HepG2 (cell line): ENCODE results near the gene ADIPOR2. TPM values are rescaled to one million over a fixed set of nuclear protein-coding genes. Genes with fewer than 3 reads are reported as not detected.

Source experiments
- ATF2 ChIP-seq: sonication (generic); formaldehyde crosslinking; IDR thresholded peaks from 2 replicates; pipeline ENCODE4 v1.4.0; 2020; ENCODE audit warnings: missing genetic modification reagents
- BHLHE40 ChIP-seq: IDR thresholded peaks from 2 replicates; pipeline ENCODE4 v1.6.1; 2011; ENCODE audit warnings: low read length, improper control_type of control experiment
- DR1 ChIP-seq: sonication (generic); formaldehyde crosslinking; IDR thresholded peaks from 2 replicates; pipeline ENCODE4 v1.8.0; 2021; ENCODE audit warnings: mild to moderate bottlenecking, missing genetic modification reagents, inconsistent platforms
- E2F2 ChIP-seq: sonication (generic); formaldehyde crosslinking; IDR thresholded peaks from 2 replicates; pipeline ENCODE4 v1.4.0; 2020; ENCODE audit warnings: missing genetic modification reagents, borderline replicate concordance
- FIP1L1 ChIP-seq: fragments of 200-400 bp; formaldehyde crosslinking; IDR thresholded peaks from 2 replicates; pipeline ENCODE4 v1.6.1; 2018; ENCODE audit warnings: low read depth, mild to moderate bottlenecking, low read length, moderate library complexity, borderline replicate concordance; ENCODE audit not compliant: insufficient read depth
- HBP1 ChIP-seq: IDR thresholded peaks from 2 replicates; pipeline ENCODE4 v1.6.1; 2016; ENCODE audit warnings: low read depth, control low read depth
- HIVEP1 ChIP-seq: sonication (generic); formaldehyde crosslinking; IDR thresholded peaks from 2 replicates; pipeline ENCODE4 v1.4.0; 2020; ENCODE audit warnings: mild to moderate bottlenecking, missing genetic modification reagents
- HNF4A ChIP-seq: sonication (generic); formaldehyde crosslinking; IDR thresholded peaks from 2 replicates; pipeline ENCODE4 v1.4.0; 2020; ENCODE audit warnings: missing genetic modification reagents
- NFYC ChIP-seq: IDR thresholded peaks from 2 replicates; pipeline ENCODE4 v1.6.1; 2016; ENCODE audit warnings: missing genetic modification reagents, missing compliant biosample characterization
- RARA ChIP-seq: IDR thresholded peaks from 2 replicates; pipeline ENCODE4 v1.6.1; 2016; ENCODE audit warnings: missing genetic modification reagents, missing compliant biosample characterization
- RERE ChIP-seq: IDR thresholded peaks from 2 replicates; pipeline ENCODE4 v1.6.1; 2016; ENCODE audit warnings: low read depth, missing genetic modification reagents, missing compliant biosample characterization
- SALL2 ChIP-seq: sonication (generic); formaldehyde crosslinking; IDR thresholded peaks from 2 replicates; pipeline ENCODE4 v1.8.1; 2023; ENCODE audit warnings: mild to moderate bottlenecking, missing genetic modification reagents, inconsistent platforms
- SATB2 ChIP-seq: sonication (generic); formaldehyde crosslinking; IDR thresholded peaks from 2 replicates; pipeline ENCODE4 v1.5.0; 2020; ENCODE audit warnings: missing genetic modification reagents
- THRA ChIP-seq: sonication (generic); formaldehyde crosslinking; IDR thresholded peaks from 2 replicates; pipeline ENCODE4 v1.4.0; 2020; ENCODE audit warnings: missing genetic modification reagents, borderline replicate concordance
- ZNF143 ChIP-seq: sonication (generic); formaldehyde crosslinking; IDR thresholded peaks from 2 replicates; pipeline ENCODE4 v1.4.0; 2020; ENCODE audit warnings: missing genetic modification reagents
- ZNF572 ChIP-seq: sonication (generic); formaldehyde crosslinking; IDR thresholded peaks from 2 replicates; pipeline ENCODE4 v1.5.1; 2020; ENCODE audit warnings: mild to moderate bottlenecking, missing genetic modification reagents
- ZNF670 ChIP-seq: sonication (generic); formaldehyde crosslinking; IDR thresholded peaks from 2 replicates; pipeline ENCODE4 v1.8.0; 2022; ENCODE audit warnings: mild to moderate bottlenecking, missing genetic modification reagents, borderline replicate concordance
- ZNF709 ChIP-seq: sonication (generic); formaldehyde crosslinking; IDR thresholded peaks from 2 replicates; pipeline ENCODE4 v1.5.0; 2020; ENCODE audit warnings: mild to moderate bottlenecking, missing genetic modification reagents
- ZNF83 ChIP-seq: sonication (generic); formaldehyde crosslinking; IDR thresholded peaks from 2 replicates; pipeline ENCODE4 v1.4.0; 2020; ENCODE audit warnings: missing genetic modification reagents, mild to moderate bottlenecking, borderline replicate concordance
- polyA plus RNA-seq, 8 experiments: library from polyadenylated mRNA; depleted of rRNA in 3 of 8; stranded (reverse) in 7 of 8; unstranded in 1 of 8; fragments of >200 nt; fragmentation: Illumina TruSeq in 4 of 8; extraction: Trizol in 4 of 8; gene quantifications; 2 replicates each; pipeline versions ENCODE4 v1.2.1 to v1.2.3, GENCODE V29; 2011 to 2016; ENCODE audit warnings: low read depth in 4 of 8, missing spikeins in 1 of 8, mixed read lengths in 1 of 8; ENCODE audit not compliant: insufficient read depth in 1 of 8
- total RNA-seq, 5 experiments: library from RNA; depleted of rRNA; stranded (reverse); fragments of >200 nt; fragmentation: Illumina TruSeq; extraction: Trizol; gene quantifications; 2 replicates each; pipeline ENCODE4 v1.2.3, GENCODE V29; 2016; ENCODE audit warnings: low read depth in 1 of 5

ADIPOR2 gene
- total and polyA plus RNA-seq, 2 of the 13 experiments (the other 11 are each of a cell fraction or from before 2014, with no cell fraction given) = 35.2 to 52.2 TPM

GRCh38 chr12:1661553-1662335, 29.1 kb upstream of the ADIPOR2 start (continued):
- TF ChIP-seq SATB2 (no peak), FIP1L1 (no peak), THRA (peak; percentile 44; the same call in 1 of the 2 replicates), HNF4A (CRISPR knock-in tag) (no peak), NFYC (CRISPR knock-in tag) (no peak), RARA (peak; percentile 69), ZNF143 (CRISPR knock-in tag) (no peak), ATF2 (CRISPR knock-in tag) (no peak), BHLHE40 (peak; percentile 95), RERE (CRISPR knock-in tag) (no peak), ZNF709 (CRISPR knock-in tag) (peak; percentile 74; the same call in 1 of the 2 replicates), E2F2 (CRISPR knock-in tag) (no peak), ZNF572 (CRISPR knock-in tag) (no peak), DR1 (no peak), HBP1 (CRISPR knock-in tag) (peak; percentile 68; the same call in 1 of the 2 replicates), ZNF670 (peak; percentile 53; the same call in 1 of the 2 replicates), HIVEP1 (CRISPR knock-in tag) (no peak), ZNF83 (CRISPR knock-in tag) (no peak), SALL2 (CRISPR knock-in tag) (no peak)
